Gastrocnemius medialis (tissue), 4 donors: ENCODE results near the gene GPC6.

Experiments
- POLR2A ChIP-seq, 2 donors: fragments of 450-650 bp; IDR thresholded peaks; one replicate each; pipeline ENCODE4 v1.6.1; 2017; ENCODE audit warnings: antibody characterized with exemption in 2 of 2, mild to moderate bottlenecking in 2 of 2, moderate library complexity in 2 of 2
- TF ChIP-seq, protein P1 (sequence below), 5 experiments: fragments of 450-650 bp in 3 of 5; fragments of 200-600 bp in 2 of 5; sonication (generic) in 2 of 5; IDR thresholded peaks in 4 of 5; conservative IDR thresholded peaks in 1 of 5; 1 replicate in 4 of 5; 2 replicates in 1 of 5; pipeline ENCODE4 v1.5.1; 2016 to 2019; ENCODE audit warnings: antibody characterized with exemption in 5 of 5, mild to moderate bottlenecking in 3 of 5, moderate library complexity in 3 of 5

DNA sequence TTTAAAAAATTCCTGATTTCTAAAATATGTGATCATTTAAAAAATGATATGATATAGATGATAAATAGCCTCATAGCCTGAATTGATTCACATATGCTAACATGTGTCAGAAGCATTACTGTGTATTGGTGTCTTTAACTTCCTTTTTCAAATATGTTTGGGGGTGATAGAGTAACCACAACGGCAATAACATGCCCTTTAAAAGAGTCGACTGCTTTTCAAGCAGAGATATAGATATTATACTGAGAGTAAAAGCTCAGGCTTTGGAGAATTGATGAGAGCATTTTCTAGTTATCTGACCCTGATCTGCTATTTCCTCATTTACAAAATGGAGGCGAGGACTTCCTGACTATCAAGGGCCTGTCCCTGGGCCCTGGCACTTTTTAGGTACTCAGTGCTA lies 992.3 kb downstream of the GPC6 start:
- no peak for TF ChIP-seq POLR2A (IDR thresholded peaks at IDR 0.05)
- TF ChIP-seq, protein P1, sequence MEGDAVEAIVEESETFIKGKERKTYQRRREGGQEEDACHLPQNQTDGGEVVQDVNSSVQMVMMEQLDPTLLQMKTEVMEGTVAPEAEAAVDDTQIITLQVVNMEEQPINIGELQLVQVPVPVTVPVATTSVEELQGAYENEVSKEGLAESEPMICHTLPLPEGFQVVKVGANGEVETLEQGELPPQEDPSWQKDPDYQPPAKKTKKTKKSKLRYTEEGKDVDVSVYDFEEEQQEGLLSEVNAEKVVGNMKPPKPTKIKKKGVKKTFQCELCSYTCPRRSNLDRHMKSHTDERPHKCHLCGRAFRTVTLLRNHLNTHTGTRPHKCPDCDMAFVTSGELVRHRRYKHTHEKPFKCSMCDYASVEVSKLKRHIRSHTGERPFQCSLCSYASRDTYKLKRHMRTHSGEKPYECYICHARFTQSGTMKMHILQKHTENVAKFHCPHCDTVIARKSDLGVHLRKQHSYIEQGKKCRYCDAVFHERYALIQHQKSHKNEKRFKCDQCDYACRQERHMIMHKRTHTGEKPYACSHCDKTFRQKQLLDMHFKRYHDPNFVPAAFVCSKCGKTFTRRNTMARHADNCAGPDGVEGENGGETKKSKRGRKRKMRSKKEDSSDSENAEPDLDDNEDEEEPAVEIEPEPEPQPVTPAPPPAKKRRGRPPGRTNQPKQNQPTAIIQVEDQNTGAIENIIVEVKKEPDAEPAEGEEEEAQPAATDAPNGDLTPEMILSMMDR (IDR thresholded peaks at IDR 0.05 in 4 of 5, conservative IDR thresholded peaks at IDR 0.05 in 1 of 5) = no peak
